CD4-positive, alpha-beta T cell treated with Interleukin-15 for 4 hours (primary cell): ENCODE results near the gene CCR7.

ENCODE experiments used
- DNase-seq: peaks from one replicate; pipeline ENCODE4 v3.0.0-alpha.2; 2020; ENCODE audit warnings: low spot score

CCR7 gene

DNA sequence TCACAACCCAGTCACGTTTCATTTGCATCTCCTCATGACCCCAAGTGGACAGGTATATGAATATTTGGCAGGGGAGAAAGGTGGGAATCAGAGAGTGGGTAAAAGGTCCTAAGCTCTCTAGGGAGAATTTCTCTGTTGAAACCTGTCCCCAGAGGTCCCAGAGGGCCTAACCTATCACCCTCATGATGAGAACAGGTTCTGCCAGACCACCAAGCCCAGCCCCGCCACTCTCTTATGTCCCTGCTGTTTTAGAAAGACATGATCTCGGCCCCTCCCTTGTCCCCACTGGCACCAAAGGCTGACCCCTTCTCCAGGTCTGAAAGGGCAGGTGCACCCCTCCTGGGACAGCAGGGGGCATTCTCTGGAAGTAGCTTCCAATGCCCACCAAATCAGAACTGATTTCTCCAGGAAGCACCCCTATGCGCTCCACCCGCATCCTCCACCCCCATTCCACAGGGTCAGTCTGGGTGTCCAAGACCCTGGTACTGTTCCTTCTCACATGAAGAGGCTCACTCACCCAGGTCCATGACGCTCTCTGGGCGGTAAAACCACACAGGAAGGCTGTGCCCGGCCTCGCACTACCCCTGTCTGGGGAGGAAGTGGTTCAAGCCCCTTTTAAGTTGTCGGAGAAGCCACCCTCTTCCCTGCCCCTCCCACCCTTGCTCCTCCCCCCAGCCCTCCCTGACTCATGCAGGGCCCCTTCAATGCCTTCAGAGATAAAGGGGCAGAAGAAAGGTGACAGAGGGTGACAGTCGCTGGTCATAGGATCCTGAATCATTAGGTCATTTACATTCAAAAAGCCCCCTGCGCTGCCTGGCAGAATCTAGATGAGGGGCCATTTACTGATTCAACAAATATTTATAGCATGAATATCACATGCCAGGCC is at the start of gene CCR7:
TSS of gene CCR7 (minus strand) at position 590 of the 886 bp plus-strand sequence. CDS start at position 527, 63 bp downstream.
- DNase-seq: peak; percentile 93

GRCh38 chr17:40614431-40615067 is 49.3 kb upstream of the CCR7 start:
- DNase-seq: no peak

- DNase-seq: no peak
Measured at GRCh38 chr17:40613467-40614154, 48.3 kb upstream of the CCR7 start.

DNA sequence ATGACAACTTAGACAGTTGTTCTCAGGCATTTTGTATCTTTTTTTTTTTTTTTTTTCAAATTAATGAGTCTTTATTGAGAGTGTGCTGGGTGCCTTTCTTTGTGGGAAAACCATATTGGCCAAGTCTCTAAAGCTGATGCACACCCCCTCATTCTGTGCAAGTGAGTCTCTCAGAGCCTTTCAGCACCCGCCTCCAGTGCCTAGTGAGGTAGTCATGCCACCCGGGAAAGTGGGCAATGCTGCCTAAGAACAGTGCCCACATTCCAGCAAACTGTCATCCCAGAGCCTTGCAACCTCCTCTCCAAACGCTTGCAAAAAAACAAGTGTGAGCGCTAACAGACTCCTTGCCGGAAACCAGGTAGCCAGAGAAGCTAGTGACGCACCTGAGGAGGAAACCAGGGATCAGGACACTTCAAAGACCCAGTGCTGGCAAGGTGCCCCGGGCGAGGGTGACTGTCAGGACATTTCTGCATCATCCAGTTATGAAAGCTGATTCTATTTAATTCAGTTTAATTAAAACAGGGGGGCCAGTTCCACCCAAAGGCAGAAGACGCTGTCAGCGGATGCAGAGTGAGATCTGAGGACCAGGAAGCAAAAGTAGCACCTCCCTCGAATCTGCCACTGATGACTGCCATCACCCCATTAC is 47.5 kb upstream of the CCR7 start:
- DNase-seq: peak; percentile 87

- DNase-seq: no peak
Measured at GRCh38 chr17:40611840-40612474, 46.7 kb upstream of the CCR7 start.

GRCh38 chr17:40610359-40610758 is 45.1 kb upstream of the CCR7 start:
- DNase-seq: peak; percentile 86

DNA sequence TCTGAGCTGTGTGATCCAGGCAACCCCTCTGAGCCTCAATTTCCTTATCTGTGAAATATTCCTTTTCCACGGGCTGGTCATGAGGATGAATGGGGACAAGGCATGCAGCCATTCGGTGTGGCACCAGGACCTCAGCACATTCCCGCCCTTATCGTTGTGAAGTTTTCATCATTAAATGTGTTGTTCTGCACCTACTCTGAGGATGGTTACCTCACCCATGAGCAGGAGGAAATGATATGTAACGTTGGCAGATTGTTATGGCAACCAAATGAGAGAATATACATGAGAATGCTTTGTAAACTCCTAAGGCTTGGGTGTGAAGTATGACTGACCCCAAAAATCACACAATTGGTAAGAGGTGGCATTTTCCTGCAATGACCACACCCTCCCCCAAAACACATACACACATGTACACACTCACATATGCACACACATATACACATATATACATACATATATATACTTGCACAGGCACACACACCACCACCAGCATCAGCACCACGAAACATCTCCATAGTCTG is 42.8 kb upstream of the CCR7 start:
- DNase-seq: peak; percentile 86

DNA sequence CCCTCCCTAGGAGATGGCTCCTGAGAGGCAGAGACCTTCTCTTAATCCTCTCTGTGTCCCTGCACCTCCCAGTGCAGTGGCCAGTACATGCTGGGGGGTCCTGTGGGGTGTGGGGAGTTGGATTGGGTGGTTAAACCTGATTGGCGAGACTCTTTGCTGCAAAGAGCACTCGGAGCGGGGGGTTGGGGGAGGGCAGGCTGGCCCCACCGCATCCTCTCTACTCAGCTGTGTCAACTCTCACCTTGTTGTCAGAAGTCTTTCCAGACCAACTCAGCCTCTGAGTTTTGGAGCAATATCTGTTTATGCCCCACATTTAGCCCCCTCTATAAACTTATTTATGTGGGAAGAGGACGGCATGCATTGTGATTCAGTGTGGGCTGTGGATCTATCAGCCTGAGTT is 42.4 kb upstream of the CCR7 start:
- DNase-seq: peak; percentile 71

GRCh38 chr17:40606548-40607353 is 41.5 kb upstream of the CCR7 start:
- no peak for DNase-seq

- DNase-seq: peak; percentile 92
Measured at GRCh38 chr17:40605306-40605705, 40.0 kb upstream of the CCR7 start.

DNA sequence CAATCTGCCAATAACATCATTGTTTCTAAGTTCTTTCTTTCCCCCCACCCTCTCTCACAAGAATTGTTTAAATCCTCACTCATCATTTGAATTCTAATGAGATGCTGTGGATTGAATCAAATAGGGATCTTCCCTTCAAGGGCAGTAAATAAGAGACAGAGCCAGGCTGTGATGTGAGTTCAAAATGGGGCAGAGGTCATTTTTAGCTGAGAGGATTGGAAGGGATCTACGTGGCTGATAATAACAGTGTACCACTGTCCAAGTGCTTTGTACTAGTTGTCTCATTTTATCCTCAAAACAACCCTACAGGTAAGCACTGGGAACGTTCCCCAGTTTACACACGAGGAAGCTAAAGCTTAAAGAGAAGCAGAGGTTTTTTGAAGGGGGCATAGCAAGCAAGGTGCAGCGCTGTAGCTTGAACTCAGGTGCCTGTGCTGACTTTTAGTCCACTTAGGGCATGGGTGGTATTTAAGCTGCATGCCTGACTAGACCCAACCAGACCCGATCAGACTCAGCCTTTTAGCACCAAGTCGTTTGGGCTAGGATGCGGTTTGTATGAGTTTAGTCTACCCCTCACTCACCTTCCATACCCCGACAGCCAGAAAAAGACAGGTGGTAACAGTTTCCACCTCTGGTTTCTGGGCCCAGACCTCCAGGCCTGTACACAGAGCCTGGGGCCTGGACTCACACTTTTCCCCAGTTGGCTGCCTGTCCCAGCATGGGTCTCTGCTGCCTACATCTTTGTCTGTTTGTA is 39.2 kb upstream of the CCR7 start:
- no peak for DNase-seq

DNA sequence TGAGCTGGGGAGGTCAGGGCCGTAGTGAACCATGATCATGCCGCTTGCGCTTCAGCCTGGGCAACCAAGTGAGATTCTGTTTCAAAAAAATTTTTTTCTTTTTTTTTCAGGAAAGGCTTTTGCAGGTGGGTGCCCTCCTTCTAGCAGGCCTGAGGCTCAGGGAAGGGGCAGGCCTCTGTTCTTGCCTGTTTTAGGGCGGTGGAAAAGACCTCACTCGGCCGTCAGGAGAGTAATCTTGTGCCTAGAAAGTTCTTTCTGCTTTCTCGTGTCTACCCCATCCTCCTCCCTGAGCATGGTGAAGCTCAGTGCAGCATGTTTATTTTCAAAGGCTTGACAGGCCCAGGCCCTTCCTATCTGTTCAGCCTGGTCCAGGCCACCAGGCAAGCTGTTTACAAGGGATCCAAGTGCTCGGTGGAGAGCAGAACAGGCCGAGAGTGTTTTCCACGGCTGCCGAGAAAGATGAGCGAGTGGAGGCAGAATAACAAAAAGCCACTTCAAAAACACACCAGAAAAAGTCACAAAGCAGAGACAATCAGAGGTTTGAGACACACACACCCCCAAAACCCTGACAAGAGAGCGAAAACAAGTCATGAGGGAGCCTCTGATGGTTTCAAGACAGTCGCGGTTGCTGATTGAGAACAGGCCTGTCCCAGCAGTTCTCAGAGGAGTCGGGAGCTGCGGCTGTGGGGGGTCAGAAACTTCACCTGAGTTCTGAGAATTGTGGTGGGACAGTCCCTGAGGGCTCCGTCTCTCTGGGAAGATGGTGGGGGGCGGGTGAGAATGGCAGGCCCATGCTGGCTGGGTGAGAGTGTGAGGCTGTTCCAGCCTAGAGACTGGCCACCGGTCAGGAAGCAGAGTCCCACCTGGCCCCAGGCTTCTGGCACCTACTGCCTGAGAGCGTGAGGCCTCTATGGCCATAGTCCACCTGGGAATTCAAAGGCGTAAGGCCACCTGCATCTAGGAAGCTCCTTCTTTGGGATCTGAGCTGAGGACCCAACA is 37.5 kb upstream of the CCR7 start:
- peak; percentile 87 for DNase-seq

GRCh38 chr17:40600486-40601046 is 35.3 kb upstream of the CCR7 start:
- no peak for DNase-seq

DNA sequence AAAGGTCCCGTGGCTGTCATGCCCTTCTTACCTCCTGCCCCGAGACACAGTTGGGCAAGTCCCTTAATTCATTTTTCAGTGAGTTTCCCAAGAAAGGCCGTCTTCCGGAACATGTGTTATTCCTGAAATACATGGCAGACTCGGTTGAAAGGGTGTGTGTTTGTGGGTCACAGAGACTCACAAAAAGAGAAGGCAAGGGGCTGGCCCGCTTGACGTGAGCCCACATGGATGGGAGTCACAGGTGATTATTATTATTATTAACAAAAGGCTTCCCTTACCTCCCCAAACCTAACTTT is 34.1 kb upstream of the CCR7 start:
- no peak for DNase-seq

DNA sequence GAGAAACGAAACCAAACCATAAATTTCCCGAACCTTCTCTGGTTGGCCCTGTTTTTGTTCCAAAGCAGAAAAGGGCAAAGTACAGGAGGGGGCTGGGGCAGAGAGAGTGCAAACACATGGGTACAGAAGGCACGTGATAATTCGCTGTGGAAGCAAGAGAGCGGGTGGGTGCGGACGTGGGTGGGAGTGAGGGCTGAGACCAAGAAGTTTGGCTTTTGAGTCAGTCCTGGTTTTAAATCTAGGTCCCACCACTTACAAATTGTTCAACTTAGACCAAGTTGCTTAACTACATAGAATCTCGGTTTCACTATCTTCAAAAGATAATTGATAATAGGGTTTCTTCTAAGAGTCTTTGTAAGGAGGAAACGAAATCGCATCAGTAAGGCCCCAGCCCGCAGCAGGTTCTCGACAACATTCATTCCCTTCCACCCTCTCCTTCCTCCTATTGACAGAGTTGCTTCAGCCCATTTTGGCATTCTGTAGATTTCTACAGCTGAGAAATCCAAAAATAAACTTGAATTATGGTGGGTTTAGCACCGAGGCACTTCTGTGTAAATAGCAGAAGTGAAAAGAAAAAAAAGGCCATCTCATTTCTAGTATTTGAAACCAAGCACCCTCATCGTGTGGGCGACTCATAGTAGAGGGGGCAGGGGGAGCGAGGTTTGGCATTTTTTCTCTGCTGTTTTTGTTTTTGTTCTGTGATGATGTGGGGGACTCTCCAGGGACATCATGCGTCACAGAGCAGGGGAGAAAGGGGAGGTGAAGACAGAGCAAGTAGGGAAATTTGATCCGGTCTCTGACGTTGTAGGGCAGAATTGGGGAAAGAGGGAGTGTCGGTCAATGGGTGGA is 33.6 kb upstream of the CCR7 start:
- peak; percentile 81 for DNase-seq

DNA sequence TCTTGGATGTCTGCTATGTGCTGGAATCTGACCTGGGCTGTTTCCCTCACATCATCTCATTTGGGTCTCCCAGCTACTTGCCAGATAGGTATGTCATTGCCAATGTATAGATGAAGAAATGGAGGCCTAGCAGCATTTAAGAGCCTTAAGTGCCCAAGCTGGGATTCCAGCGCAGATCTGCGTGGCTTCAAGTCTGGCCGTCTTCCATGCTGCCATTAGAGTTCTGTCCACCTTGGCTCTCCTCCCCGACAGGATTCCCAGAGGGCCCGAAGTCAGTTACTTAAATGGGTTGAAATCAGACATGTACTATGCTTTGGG is 33.0 kb upstream of the CCR7 start:
- DNase-seq: no peak

GRCh38 chr17:40597556-40598300 is 32.5 kb upstream of the CCR7 start:
- DNase-seq: no peak
